Renal pelvis (tissue), 4 donors: Measurements from ENCODE around the gene C6orf163. TPM values are rescaled to one million over a fixed set of nuclear protein-coding genes. Genes with fewer than 3 reads are reported as not detected.

Source experiments
- DNase-seq: peaks from one replicate; pipeline ENCODE4 v3.0.0-alpha.2; 2013
- polyA plus RNA-seq, 3 donors: library from polyadenylated mRNA; unstranded; fragments of 120-200 nt; gene quantifications; one replicate each; pipeline ENCODE4 v1.2.1, GENCODE V29; 2013; ENCODE audit not compliant: insufficient read length in 3 of 3

Gene C6orf163
- polyA plus RNA-seq, 3 donors: 2.4 to 6.5 (median 5.6) TPM

GRCh38 chr6:87408721-87409155 is 64.1 kb downstream of the C6orf163 start:
- DNase-seq: no peak

Other genes with a start within 250 kb of the C6orf163 start
- gene CGA, start 249.7 kb upstream of the C6orf163 start, polyA plus RNA-seq: 1 to 10 TPM in 1 of 3 donors, not detected in 2; 2.2 TPM
- gene ZNF292, start 189.2 kb upstream of the C6orf163 start, polyA plus RNA-seq: 10 to 100 TPM; 36.4 to 43.8 (median 36.5) TPM
- 10 to 100 TPM; 14.6 to 26.6 (median 25.3) TPM for gene SMIM8, start 22.2 kb upstream of the C6orf163 start, polyA plus RNA-seq
- under 1 TPM in 2 of 3 donors, not detected in 1; 0.22 to 0.23 TPM for gene GJB7, start 15.5 kb upstream of the C6orf163 start, polyA plus RNA-seq
- gene CFAP206, start 63.2 kb downstream of the C6orf163 start, polyA plus RNA-seq: 1 to 10 TPM; 2.9 to 4.2 (median 4.0) TPM
- gene SLC35A1, start 128.2 kb downstream of the C6orf163 start, polyA plus RNA-seq: 10 to 100 TPM; 39.8 to 40.0 (median 40.0) TPM
- 10 to 100 TPM; 53.2 to 59.3 (median 58.2) TPM for gene RARS2, start 245.2 kb downstream of the C6orf163 start, polyA plus RNA-seq
- gene ORC3, start 245.3 kb downstream of the C6orf163 start, polyA plus RNA-seq: 10 to 100 TPM; 37.2 to 41.2 (median 38.3) TPM